Gastroesophageal sphincter (tissue), 4 donors: ENCODE measurements around the gene TMEM108. TPM values are rescaled to one million over a fixed set of nuclear protein-coding genes. Genes with fewer than 3 reads are reported as not detected.

Experiments
- ATAC-seq: fragments of 150-250 bp; one replicate; pipeline ENCODE4 v1.9.1; 2016; ENCODE audit warnings: mild to moderate bottlenecking, moderate library complexity
- H3K27ac ChIP-seq, 4 donors: fragments of 200-600 bp; sonication (generic) in 3 of 4; 1 replicate in 3 of 4; 2 replicates in 1 of 4; pipeline ENCODE4 v1.5.1; 2016 to 2019
- H3K27me3 ChIP-seq: fragments of 200-600 bp; sonication (generic); one replicate; pipeline ENCODE4 v1.5.1; 2019
- H3K36me3 ChIP-seq, 2 donors: fragments of 200-600 bp; sonication (generic); one replicate each; pipeline ENCODE4 v1.5.1; 2019; ENCODE audit warnings: control low read depth in 1 of 2
- H3K4me1 ChIP-seq, 3 donors: fragments of 200-600 bp; sonication (generic); 1 replicate in 2 of 3; 2 replicates in 1 of 3; pipeline ENCODE4 v1.5.1; 2016 to 2019; ENCODE audit warnings: control low read depth in 2 of 3
- H3K4me3 ChIP-seq, 2 donors: fragments of 200-600 bp; sonication (generic); one replicate each; pipeline ENCODE4 v1.5.1; 2019; ENCODE audit warnings: mild to moderate bottlenecking in 1 of 2, moderate library complexity in 1 of 2
- H3K9me3 ChIP-seq, 3 donors: fragments of 200-600 bp; sonication (generic); one replicate each; pipeline ENCODE4 v1.5.1; 2017 to 2019; ENCODE audit warnings: control low read depth in 2 of 3
- EP300 ChIP-seq: sonication (generic); formaldehyde crosslinking; IDR thresholded peaks from one replicate; pipeline ENCODE4 v1.6.1; 2017; ENCODE audit warnings: antibody characterized with exemption, mild to moderate bottlenecking
- POLR2A ChIP-seq, 2 donors: fragments of 450-650 bp; IDR thresholded peaks; one replicate each; pipeline ENCODE4 v1.6.1; 2017; ENCODE audit warnings: antibody characterized with exemption in 2 of 2, mild to moderate bottlenecking in 2 of 2, moderate library complexity in 1 of 2
- POLR2AphosphoS5 ChIP-seq: sonication (generic); formaldehyde crosslinking; IDR thresholded peaks from one replicate; pipeline ENCODE4 v1.6.1; 2017; ENCODE audit warnings: antibody characterized with exemption
- WGBS, 2 donors: methylation state at CpG; one replicate each; pipeline ENCODE4 v1.1.5; 2018; ENCODE audit warnings: low coverage in 1 of 2; 5-methylcytosine and 5-hydroxymethylcytosine counted together
- total RNA-seq, 4 donors: library from RNA; depleted of rRNA; stranded (reverse); fragments of >200 nt; gene quantifications; one replicate each; pipeline ENCODE4 v1.1.0, GENCODE V29; 2016
- TF ChIP-seq, protein P1 (sequence below), 4 experiments: fragments of 200-600 bp in 2 of 4; fragments of 450-650 bp in 2 of 4; sonication (generic) in 1 of 4; IDR thresholded peaks; one replicate each; pipeline ENCODE4 v1.5.1; 2017 to 2019; ENCODE audit warnings: antibody characterized with exemption in 4 of 4, mild to moderate bottlenecking in 2 of 4, moderate library complexity in 2 of 4

The TMEM108 gene
- total RNA-seq, 4 donors from 2014 or later = 2.7 to 7.3 (median 4.1) TPM

DNA sequence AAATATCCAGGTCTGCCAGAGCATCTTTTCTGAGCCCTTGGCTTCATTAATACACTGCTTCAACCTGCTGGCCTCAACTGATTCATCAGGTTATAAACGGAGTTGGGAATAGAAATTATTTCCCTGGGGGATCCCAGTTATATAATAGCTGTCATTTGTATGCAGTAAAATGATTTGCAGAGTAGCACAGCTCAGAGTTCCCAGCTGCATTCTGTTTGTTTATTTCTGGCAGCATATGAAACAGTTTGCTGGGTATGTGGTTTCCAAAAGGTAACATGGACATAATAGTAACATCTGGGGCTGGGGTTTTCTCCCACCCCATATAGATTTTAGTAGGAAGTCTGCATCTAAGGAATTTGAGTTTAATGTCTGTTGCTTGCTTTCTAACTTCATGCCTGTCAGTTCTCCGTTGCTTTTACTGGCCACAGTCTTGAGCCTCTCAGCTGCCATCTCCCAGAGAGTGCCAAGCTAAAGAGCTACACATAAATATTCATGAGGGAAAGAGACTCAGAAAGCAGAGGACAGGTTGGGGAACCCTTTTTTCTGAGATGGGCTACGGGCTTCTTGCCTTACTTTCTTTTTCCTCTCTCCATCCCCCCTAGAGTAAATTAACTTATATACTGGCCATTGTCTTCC, 124.6 kb downstream of the TMEM108 start:
- Histone ChIP-seq H3K4me3 (no peak overlapping the region), H3K36me3 (no peaks in the 10 kb centered on the region), H3K4me1 (no peaks in the 10 kb centered on the region), H3K9me3 (no peaks in the 10 kb centered on the region), H3K27ac (no peak overlapping the region), H3K27me3 (no peaks in the 10 kb centered on the region)
- TF ChIP-seq, protein P1, sequence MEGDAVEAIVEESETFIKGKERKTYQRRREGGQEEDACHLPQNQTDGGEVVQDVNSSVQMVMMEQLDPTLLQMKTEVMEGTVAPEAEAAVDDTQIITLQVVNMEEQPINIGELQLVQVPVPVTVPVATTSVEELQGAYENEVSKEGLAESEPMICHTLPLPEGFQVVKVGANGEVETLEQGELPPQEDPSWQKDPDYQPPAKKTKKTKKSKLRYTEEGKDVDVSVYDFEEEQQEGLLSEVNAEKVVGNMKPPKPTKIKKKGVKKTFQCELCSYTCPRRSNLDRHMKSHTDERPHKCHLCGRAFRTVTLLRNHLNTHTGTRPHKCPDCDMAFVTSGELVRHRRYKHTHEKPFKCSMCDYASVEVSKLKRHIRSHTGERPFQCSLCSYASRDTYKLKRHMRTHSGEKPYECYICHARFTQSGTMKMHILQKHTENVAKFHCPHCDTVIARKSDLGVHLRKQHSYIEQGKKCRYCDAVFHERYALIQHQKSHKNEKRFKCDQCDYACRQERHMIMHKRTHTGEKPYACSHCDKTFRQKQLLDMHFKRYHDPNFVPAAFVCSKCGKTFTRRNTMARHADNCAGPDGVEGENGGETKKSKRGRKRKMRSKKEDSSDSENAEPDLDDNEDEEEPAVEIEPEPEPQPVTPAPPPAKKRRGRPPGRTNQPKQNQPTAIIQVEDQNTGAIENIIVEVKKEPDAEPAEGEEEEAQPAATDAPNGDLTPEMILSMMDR (IDR thresholded peaks at IDR 0.05) = no peak
- TF ChIP-seq POLR2AphosphoS5 (no peak), POLR2A (IDR thresholded peaks at IDR 0.05) (no peak), EP300 (no peak)
- 50 to 60% methylated on average over 1 to 3 of the region's 3 CpGs for WGBS, 2 donors
- ATAC-seq = no peak

DNA sequence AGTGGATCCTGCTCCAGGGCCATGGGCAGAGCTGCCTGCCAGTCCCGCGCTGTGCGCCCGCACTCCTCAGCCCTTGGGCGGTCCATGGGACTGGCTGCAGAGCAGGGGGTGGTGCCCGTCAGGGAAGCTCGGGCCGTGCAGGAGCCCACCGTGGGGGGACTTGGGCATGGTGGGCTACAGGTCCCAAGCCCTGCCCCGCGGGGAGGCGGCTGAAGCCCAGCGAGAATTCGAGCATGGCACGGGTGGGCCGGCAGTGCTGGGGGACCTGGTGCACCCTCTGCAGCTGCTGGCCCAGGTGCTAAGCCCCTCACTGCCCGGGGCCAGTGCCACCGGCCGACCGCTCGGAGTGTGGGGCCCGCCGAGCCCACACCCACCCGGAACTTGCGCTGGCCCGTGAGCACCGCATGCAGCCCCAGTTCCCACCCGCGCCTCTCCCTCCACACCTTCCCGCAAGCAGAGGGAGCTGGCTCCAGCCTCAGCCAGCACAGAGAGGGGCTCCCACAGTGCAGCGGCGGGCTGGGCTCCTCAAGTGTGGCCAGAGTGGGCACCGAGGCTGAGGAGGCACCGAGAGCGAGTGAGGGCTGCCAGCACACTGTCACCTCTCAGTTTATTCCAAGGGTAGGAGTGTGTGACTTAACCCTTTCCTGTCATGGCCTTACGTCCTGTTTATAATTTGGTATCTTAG, 129.3 kb downstream of the TMEM108 start:
- Histone ChIP-seq H3K4me3 (no peak overlapping the region), H3K9me3 (no peaks in the 10 kb centered on the region), H3K36me3 (no peaks in the 10 kb centered on the region), H3K4me1 (no peaks in the 10 kb centered on the region), H3K27ac (no peak overlapping the region), H3K27me3 (no peaks in the 10 kb centered on the region)
- TF ChIP-seq EP300 (no peak), POLR2AphosphoS5 (no peak), POLR2A (IDR thresholded peaks at IDR 0.05) (no peak)
- TF ChIP-seq, protein P1 (IDR thresholded peaks at IDR 0.05) = no peak
- 72 to 100% methylated on average over 3 to 9 of the region's 36 CpGs for WGBS, 2 donors
- no peak for ATAC-seq

DNA sequence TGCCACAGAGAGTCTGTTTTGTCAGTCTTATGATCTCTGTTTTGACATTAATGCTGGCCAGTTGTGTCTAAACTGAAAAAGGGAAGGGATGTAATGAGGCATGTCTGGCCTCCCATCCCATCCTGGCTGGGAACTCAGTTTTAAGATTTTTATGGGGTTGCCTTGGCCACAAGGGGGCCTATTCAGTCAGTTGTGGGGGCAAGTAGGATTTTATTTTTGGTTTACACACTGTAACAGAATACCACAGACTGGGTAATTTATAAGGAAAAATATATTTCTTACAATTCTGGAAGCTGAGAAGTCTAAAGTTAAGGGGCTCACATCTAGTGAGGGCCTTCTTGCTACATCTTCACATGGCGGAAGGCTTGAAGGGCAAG, 129.8 kb downstream of the TMEM108 start:
- no peak for ATAC-seq
- no peak overlapping the region for H3K4me3 ChIP-seq
- WGBS, 2 donors = 100% methylated on average over 1 of the region's 1 CpG; no CpG with 5 or more reads in 1 of the 2 donors

DNA sequence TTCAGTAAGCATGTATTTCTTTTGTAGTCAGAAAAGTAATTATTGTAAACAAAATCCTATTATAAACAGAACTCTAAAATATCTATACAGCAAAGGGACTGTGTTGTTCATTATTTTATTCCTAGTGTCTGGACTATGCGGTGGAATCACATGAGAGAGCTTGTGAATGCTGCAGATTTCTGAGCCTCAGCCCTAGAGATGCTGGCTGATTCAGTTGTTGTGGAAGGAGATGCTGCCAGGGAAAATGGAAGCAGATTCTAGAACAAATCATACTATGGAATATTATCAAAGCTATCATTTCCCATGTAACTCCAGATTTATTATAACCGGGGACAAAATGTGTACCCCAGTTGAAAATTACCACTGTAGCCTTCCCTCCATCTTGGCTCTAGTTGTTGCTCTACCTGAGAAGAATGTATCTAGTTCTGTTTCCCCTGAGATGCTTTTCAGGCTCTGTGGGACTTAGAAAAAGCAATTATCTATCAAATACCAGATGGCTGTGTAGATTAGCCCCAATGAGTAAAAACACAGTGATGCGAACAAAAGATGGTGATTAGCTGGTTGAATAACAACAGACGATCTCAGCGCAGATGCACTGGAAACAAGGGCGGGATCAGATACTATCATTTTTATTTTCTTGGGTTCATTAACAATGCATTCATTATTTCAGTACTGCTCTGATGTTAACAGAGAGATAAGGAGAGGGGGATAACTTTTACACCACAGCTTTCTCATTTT, 131.3 kb downstream of the TMEM108 start:
- no peaks in the 10 kb centered on the region for H3K4me1 ChIP-seq
- no peak overlapping the region for H3K4me3 ChIP-seq
- 73 to 92% methylated on average over 6 of the region's 6 CpGs for WGBS, 2 donors
- no peaks in the 10 kb centered on the region for H3K36me3 ChIP-seq
- no peaks in the 10 kb centered on the region for H3K27me3 ChIP-seq
- H3K27ac ChIP-seq = no peak overlapping the region
- no peak for ATAC-seq
- H3K9me3 ChIP-seq = no peaks in the 10 kb centered on the region
- TF ChIP-seq, protein P1 (IDR thresholded peaks at IDR 0.05) = no peak
- TF ChIP-seq POLR2A (IDR thresholded peaks at IDR 0.05) (no peak), POLR2AphosphoS5 (no peak), EP300 (no peak)

More for the DNA sequence above, 129.8 kb downstream of the TMEM108 start:
- Histone ChIP-seq H3K9me3 (no peaks in the 10 kb centered on the region), H3K27ac (no peak overlapping the region), H3K36me3 (no peaks in the 10 kb centered on the region), H3K4me1 (no peaks in the 10 kb centered on the region), H3K27me3 (no peaks in the 10 kb centered on the region)
- no peak for TF ChIP-seq POLR2A (IDR thresholded peaks at IDR 0.05)
- no peak for TF ChIP-seq POLR2AphosphoS5
- TF ChIP-seq, protein P1 (IDR thresholded peaks at IDR 0.05) = no peak
- TF ChIP-seq EP300 = no peak
